Measurements from ENCODE around the gene PRSS38. TPM values are rescaled to one million over a fixed set of nuclear protein-coding genes. Genes with fewer than 3 reads are reported as not detected.

PRSS38 gene
- polyA plus RNA-seq, 3 donors = not detected

DNA sequence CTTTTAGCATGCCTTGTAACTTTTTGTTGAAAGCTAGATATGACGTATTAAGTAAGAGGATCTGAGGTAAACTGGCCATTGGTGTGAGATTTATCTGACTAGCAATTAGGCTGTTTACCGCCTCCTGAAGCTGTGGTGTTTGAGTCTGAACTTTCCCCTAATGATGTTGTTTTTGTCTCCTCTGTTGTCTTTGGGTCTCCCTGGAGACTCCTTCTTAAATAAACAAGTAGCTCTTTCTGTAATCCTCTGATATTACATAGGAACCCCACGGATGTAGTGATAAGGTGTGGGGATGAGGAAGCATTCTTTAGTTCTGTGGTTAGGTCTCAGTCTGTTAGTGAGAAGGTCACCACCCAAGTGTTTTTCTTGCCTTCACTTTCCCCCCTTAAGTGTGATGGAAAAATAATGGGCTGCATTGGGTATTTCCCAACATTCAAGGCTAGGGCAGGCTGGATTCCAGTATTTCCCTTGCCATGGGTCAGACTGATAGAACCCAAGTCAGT lies 33.0 kb downstream of the PRSS38 start:
- Mint-ChIP-seq H3K9me3 (peaks cover 1 to 17% (median 8%) of the 10 kb centered on the region in 7 donors), H3K27me3 (ENCODE audit: low read depth in 3 of 3) (peaks cover 0 to 1% (median 0%) of the 10 kb centered on the region in 3 donors), H3K36me3 (no peaks in the 10 kb centered on the region), H3K4me3 (no peak overlapping the region), H3K4me1 (no peaks in the 10 kb centered on the region), H3K27ac (no peak overlapping the region)
- H3K36me3 ChIP-seq (replicated peaks in 1 of 2; ENCODE audit: control insufficient read depth in 1 of 2, insufficient read depth in 2 of 2, low read length in 2 of 2) = no peaks in the 10 kb centered on the region
- H3K9ac ChIP-seq (ENCODE audit: insufficient read depth, low read length, poor library complexity, severe bottlenecking) = no peak overlapping the region
- no peaks in the 10 kb centered on the region for H4K20me1 ChIP-seq (ENCODE audit: insufficient read depth, low read length)
- 83% methylated on average over 1 of the region's 3 CpGs for WGBS (ENCODE audit: insufficient coverage)
- no peak overlapping the region for H2AFZ ChIP-seq (ENCODE audit: insufficient read depth, low read depth, low read length, poor library complexity, severe bottlenecking)
- no peak for DNase-seq
- H3K4me3 ChIP-seq (replicated peaks in 1 of 3; ENCODE audit: low read depth in 2 of 3, low read length in 3 of 3) = no peak overlapping the region
- intact Hi-C loops (cut with micrococcal nuclease) = no loop called here
- TF ChIP-seq, protein P1, sequence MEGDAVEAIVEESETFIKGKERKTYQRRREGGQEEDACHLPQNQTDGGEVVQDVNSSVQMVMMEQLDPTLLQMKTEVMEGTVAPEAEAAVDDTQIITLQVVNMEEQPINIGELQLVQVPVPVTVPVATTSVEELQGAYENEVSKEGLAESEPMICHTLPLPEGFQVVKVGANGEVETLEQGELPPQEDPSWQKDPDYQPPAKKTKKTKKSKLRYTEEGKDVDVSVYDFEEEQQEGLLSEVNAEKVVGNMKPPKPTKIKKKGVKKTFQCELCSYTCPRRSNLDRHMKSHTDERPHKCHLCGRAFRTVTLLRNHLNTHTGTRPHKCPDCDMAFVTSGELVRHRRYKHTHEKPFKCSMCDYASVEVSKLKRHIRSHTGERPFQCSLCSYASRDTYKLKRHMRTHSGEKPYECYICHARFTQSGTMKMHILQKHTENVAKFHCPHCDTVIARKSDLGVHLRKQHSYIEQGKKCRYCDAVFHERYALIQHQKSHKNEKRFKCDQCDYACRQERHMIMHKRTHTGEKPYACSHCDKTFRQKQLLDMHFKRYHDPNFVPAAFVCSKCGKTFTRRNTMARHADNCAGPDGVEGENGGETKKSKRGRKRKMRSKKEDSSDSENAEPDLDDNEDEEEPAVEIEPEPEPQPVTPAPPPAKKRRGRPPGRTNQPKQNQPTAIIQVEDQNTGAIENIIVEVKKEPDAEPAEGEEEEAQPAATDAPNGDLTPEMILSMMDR (IDR thresholded peaks at IDR 0.05) = no peak
- no peaks in the 10 kb centered on the region for H3K27me3 ChIP-seq (ENCODE audit: control insufficient read depth in 2 of 2, insufficient read depth in 2 of 2, low read length in 2 of 2)
- no peaks in the 10 kb centered on the region for H3K4me1 ChIP-seq (ENCODE audit: control insufficient read depth in 1 of 2, insufficient read depth in 2 of 2, low read length in 2 of 2)
- H3K79me2 ChIP-seq (ENCODE audit: insufficient read depth, low read length) = no peaks in the 10 kb centered on the region
- H3K27ac ChIP-seq (ENCODE audit: low read depth in 1 of 2, low read length in 2 of 2) = no peak overlapping the region
- no peak overlapping the region for H3K4me2 ChIP-seq (replicated peaks; ENCODE audit: extremely low read depth, low read length, poor library complexity, severe bottlenecking)
- peaks cover 0 to 17% of the 10 kb centered on the region in 2 donors for H3K9me3 ChIP-seq (replicated peaks in 1 of 2; ENCODE audit: control insufficient read depth in 1 of 2, insufficient read depth in 1 of 2, low read length in 2 of 2)

DNA sequence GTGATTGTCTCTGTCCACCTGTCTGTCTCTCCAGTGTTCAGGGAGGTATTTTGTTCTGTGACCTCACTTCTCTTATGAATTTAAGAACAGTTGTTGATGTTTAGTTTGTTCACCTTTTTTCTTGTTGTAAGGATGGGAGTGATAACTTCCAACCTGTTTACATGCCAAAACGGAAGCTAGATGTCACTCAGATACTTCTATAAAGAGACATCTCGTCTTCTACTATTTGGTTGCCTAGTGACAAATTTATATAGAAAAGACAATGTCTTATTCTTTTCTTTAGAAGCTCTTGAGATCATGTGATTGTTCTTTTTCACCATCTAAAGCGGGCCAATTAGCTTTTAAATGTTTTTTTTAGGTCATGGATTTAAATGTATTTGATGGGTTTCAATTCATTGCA lies 33.8 kb downstream of the PRSS38 start:
- Histone ChIP-seq H3K9me3 (replicated peaks in 1 of 2; ENCODE audit: control insufficient read depth in 1 of 2, insufficient read depth in 1 of 2, low read length in 2 of 2) (peaks cover 0 to 14% of the 10 kb centered on the region in 2 donors), H3K27me3 (ENCODE audit: control insufficient read depth in 2 of 2, insufficient read depth in 2 of 2, low read length in 2 of 2) (no peaks in the 10 kb centered on the region), H3K79me2 (ENCODE audit: insufficient read depth, low read length) (no peaks in the 10 kb centered on the region), H4K20me1 (ENCODE audit: insufficient read depth, low read length) (no peaks in the 10 kb centered on the region), H2AFZ (ENCODE audit: insufficient read depth, low read depth, low read length, poor library complexity, severe bottlenecking) (no peak overlapping the region), H3K4me2 (replicated peaks; ENCODE audit: extremely low read depth, low read length, poor library complexity, severe bottlenecking) (no peak overlapping the region), H3K36me3 (replicated peaks in 1 of 2; ENCODE audit: control insufficient read depth in 1 of 2, insufficient read depth in 2 of 2, low read length in 2 of 2) (no peaks in the 10 kb centered on the region), H3K27ac (ENCODE audit: low read depth in 1 of 2, low read length in 2 of 2) (no peak overlapping the region), H3K4me3 (replicated peaks in 1 of 3; ENCODE audit: low read depth in 2 of 3, low read length in 3 of 3) (no peak overlapping the region), H3K4me1 (ENCODE audit: control insufficient read depth in 1 of 2, insufficient read depth in 2 of 2, low read length in 2 of 2) (no peaks in the 10 kb centered on the region), H3K9ac (ENCODE audit: insufficient read depth, low read length, poor library complexity, severe bottlenecking) (no peak overlapping the region)
- DNase-seq = no peak
- no peak overlapping the region for H3K4me3 Mint-ChIP-seq
- H3K9me3 Mint-ChIP-seq = peaks cover 1 to 17% (median 8%) of the 10 kb centered on the region in 7 donors
- no CpG with 5 or more reads among the region's 3 CpGs for WGBS (ENCODE audit: insufficient coverage)
- intact Hi-C loops (cut with micrococcal nuclease) = no loop called here
- TF ChIP-seq, protein P1 (IDR thresholded peaks at IDR 0.05) = no peak
- H3K27me3 Mint-ChIP-seq (ENCODE audit: low read depth in 3 of 3) = peaks cover 0 to 2% (median 1%) of the 10 kb centered on the region in 3 donors
- H3K27ac Mint-ChIP-seq = no peak overlapping the region
- H3K36me3 Mint-ChIP-seq = no peaks in the 10 kb centered on the region
- no peaks in the 10 kb centered on the region for H3K4me1 Mint-ChIP-seq

All from CD14-positive monocyte (primary cell).